ENCODE results near the gene ENTPD1. TPM values are rescaled to one million over a fixed set of nuclear protein-coding genes. Genes with fewer than 3 reads are reported as not detected.
"Not testable (repeated sequence)": the region's sequence is repeated elsewhere in the genome, so short reads cannot be mapped to it uniquely, and the experiment has no call there.

ENTPD1 gene
- total RNA-seq, 6 experiments from 2014 or later, result not detected

DNA sequence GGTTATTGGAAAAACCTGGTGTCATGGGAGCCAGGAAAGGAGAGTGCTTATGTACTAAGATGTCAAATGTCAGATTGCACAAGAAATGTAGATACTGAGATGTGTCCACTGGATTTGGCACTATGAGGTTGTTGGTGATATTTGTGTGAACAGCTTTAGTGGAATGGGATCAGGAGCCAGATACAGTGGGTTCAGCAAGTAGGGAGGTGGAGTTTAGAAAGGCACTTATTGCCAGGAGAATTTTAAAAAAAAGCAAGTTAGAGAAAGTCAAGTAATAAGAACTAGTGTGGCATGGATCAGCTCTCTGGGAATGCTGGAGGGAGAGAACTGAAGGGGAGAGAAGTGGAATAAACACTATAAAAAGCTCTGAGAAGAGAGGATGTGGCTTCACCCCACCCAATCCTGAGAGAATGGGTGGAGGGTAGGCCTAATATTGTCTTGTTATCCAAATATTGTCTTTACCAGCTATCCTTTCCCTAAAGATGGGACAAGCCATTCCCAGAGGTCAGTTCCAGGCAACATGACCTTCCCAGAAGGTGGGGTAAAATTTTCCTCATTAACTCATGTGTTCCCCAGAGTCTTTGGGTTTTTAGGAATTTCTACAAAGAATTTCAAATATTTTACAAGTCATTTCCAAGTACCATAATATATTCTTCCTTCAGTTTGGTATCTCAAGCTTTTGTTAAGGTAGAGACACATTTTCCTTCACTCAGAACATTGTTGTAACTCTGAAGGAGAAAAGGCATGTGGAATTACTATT is 42.3 kb downstream of the ENTPD1 start:
- Mint-ChIP-seq H3K4me3 (no peak overlapping the region), H3K9me3 (peaks cover 32% of the 10 kb centered on the region), H3K36me3 (ENCODE audit: low read depth) (no peaks in the 10 kb centered on the region), H3K27ac (no peak overlapping the region), H3K4me1 (ENCODE audit: low read depth) (no peaks in the 10 kb centered on the region), H3K27me3 (ENCODE audit: insufficient read depth) (no peaks in the 10 kb centered on the region)
- TF ChIP-seq, protein P1, sequence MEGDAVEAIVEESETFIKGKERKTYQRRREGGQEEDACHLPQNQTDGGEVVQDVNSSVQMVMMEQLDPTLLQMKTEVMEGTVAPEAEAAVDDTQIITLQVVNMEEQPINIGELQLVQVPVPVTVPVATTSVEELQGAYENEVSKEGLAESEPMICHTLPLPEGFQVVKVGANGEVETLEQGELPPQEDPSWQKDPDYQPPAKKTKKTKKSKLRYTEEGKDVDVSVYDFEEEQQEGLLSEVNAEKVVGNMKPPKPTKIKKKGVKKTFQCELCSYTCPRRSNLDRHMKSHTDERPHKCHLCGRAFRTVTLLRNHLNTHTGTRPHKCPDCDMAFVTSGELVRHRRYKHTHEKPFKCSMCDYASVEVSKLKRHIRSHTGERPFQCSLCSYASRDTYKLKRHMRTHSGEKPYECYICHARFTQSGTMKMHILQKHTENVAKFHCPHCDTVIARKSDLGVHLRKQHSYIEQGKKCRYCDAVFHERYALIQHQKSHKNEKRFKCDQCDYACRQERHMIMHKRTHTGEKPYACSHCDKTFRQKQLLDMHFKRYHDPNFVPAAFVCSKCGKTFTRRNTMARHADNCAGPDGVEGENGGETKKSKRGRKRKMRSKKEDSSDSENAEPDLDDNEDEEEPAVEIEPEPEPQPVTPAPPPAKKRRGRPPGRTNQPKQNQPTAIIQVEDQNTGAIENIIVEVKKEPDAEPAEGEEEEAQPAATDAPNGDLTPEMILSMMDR (IDR thresholded peaks at IDR 0.05), result no peak
- no peak for DNase-seq

DNA sequence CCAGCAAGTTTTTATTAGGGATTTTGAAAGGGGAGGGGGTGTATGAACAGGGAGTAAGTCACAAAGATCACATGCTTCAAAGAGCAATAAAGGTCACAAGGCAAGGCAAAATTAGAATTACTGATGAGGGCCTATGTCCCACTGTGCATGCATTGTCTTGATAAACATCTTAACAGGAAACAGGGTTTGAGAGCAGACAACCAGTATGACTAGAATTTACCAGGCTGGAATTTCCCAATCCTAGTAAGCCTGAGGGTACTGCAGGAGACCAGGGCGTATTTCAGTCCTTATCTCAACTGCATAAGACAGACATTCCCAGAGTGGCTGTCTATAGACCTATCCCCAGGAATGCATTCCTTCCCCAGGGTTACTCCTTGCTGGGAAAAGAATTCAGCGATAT is 44.3 kb downstream of the ENTPD1 start:
- H3K36me3 Mint-ChIP-seq (ENCODE audit: low read depth); H3K4me1 Mint-ChIP-seq (ENCODE audit: low read depth); H3K4me3 Mint-ChIP-seq; H3K27ac Mint-ChIP-seq; DNase-seq; H3K27me3 Mint-ChIP-seq (ENCODE audit: insufficient read depth): not testable (repeated sequence)
- peaks cover 45% of the 10 kb centered on the region for H3K9me3 Mint-ChIP-seq

- not testable (repeated sequence) for H3K36me3 Mint-ChIP-seq (ENCODE audit: low read depth); H3K27ac Mint-ChIP-seq; H3K4me3 Mint-ChIP-seq; H3K4me1 Mint-ChIP-seq (ENCODE audit: low read depth); H3K27me3 Mint-ChIP-seq (ENCODE audit: insufficient read depth); DNase-seq
- peaks cover 53% of the 10 kb centered on the region for H3K9me3 Mint-ChIP-seq
Observed at GRCh38 chr10:95806687-95807380, 50.9 kb downstream of the ENTPD1 start.

DNA sequence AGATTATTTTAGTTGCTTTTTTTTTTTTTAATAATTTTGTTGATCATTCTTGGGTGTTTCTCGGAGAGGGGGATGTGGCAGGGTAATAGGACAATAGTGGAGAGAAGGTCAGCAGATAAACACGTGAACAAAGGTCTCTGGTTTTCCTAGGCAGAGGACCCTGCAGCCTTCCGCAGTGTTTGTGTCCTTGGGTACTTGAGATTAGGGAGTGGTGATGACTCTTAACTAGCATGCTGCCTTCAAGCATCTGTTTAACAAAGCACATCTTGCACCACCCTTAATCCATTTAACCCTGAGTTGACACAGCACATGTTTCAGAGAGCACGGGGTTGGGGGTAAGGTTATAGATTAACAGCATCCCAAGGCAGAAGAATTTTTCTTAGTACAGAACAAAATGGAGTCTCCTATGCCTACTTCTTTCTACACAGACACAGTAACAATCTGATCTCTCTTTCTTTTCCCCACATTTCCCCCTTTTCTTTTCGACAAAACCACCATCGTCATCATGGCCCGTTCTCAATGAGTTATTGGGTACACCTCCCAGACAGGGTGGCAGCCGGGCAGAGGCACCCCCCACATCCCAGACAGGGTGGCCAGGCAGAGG is 52.8 kb downstream of the ENTPD1 start:
- H3K27me3 Mint-ChIP-seq (ENCODE audit: insufficient read depth); H3K4me3 Mint-ChIP-seq; H3K27ac Mint-ChIP-seq; H3K36me3 Mint-ChIP-seq (ENCODE audit: low read depth); H3K4me1 Mint-ChIP-seq (ENCODE audit: low read depth); DNase-seq: not testable (repeated sequence)
- peaks cover 34% of the 10 kb centered on the region for H3K9me3 Mint-ChIP-seq

- Mint-ChIP-seq H3K27me3 (ENCODE audit: insufficient read depth) (no peaks in the 10 kb centered on the region; the same call in 1 of the 2 replicates), H3K27ac (no peak overlapping the region), H3K4me1 (ENCODE audit: low read depth) (no peaks in the 10 kb centered on the region), H3K36me3 (ENCODE audit: low read depth) (no peaks in the 10 kb centered on the region), H3K9me3 (peaks cover 27% of the 10 kb centered on the region), H3K4me3 (no peak overlapping the region)
- TF ChIP-seq, protein P1 (IDR thresholded peaks at IDR 0.05), result no peak
- no peak for DNase-seq
Observed at GRCh38 chr10:95809370-95810197, 53.6 kb downstream of the ENTPD1 start.

DNA sequence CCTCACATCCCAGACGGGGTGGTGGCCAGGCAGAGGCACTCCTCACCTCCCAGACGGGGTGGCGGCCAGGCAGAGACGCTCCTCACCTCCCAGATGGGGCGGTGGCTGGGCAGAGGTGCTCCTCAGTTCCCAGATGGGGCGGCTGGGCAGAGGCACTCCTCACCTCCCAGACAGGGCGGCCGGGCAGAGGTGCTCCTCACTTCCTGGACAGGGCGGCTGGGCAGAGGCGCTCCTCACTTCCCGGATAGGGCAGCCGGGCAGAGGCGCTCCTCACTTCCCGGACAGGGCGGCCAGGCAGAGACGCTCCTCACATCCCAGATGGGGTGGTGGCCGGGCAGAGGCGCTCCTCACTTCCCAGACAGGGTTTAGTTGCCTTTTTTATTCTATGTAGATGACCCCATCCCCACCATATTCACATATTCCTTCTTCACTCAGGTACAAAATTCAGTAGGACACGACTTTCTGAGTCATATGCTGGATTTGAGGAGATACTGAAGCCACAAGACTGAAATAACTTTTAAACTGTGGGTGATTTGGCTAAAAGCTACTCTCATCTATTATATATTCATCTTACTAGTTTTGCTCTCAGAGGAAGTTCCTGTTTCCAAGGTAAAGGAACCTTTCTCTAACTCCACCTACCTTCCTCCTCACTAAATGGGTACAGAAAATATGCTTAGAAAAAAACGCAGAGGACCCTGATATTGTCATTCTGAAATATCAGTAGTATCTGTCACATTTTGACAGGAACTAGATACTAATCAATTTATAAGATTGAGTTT is 54.4 kb downstream of the ENTPD1 start:
- H3K9me3 Mint-ChIP-seq, result peaks cover 20% of the 10 kb centered on the region
- H3K27ac Mint-ChIP-seq, result no peak overlapping the region
- TF ChIP-seq, protein P1 (IDR thresholded peaks at IDR 0.05), result no peak
- no peaks in the 10 kb centered on the region; the same call in 1 of the 2 replicates for H3K27me3 Mint-ChIP-seq (ENCODE audit: insufficient read depth)
- DNase-seq, result no peak
- H3K4me3 Mint-ChIP-seq, result no peak overlapping the region
- no peaks in the 10 kb centered on the region for H3K36me3 Mint-ChIP-seq (ENCODE audit: low read depth)
- no peaks in the 10 kb centered on the region for H3K4me1 Mint-ChIP-seq (ENCODE audit: low read depth)
